HAP-1 (cell line): ENCODE data around the gene C1orf210.

Experiments used
- DNase-seq, 2 experiments: peaks; one replicate each; pipeline ENCODE4 v3.0.0-alpha.2; 2016 to 2020; ENCODE audit warnings: low spot score in 2 of 2
- H3K27me3 ChIP-seq: fragments of 250-450 bp; sonication (Bioruptor Pico); 2 replicates; pipeline ENCODE4 v1.5.1; 2020; ENCODE audit warnings: low read depth, mild to moderate bottlenecking, moderate library complexity
- H3K36me3 ChIP-seq: fragments of 250-450 bp; sonication (Bioruptor Pico); replicated peaks from 2 replicates; pipeline ENCODE4 v1.5.1; 2020; ENCODE audit warnings: mild to moderate bottlenecking
- H3K4me1 ChIP-seq: fragments of 250-450 bp; sonication (Bioruptor Pico); 2 replicates; pipeline ENCODE4 v1.5.1; 2020; ENCODE audit warnings: mild to moderate bottlenecking
- H3K4me3 ChIP-seq: fragments of 250-450 bp; sonication (Bioruptor Pico); 2 replicates; pipeline ENCODE4 v1.5.1; 2020; ENCODE audit warnings: mild to moderate bottlenecking, moderate library complexity
- H3K9me3 ChIP-seq: fragments of 250-450 bp; sonication (Bioruptor Pico); 2 replicates; pipeline ENCODE4 v1.5.1; 2020; ENCODE audit warnings: mild to moderate bottlenecking, moderate library complexity
- in situ Hi-C: fragments of 300-500 bp; cut with MboI; formaldehyde crosslinking; loops from 3 replicates; pipeline ENCODE4 v1.14.3; 2020; ENCODE audit warnings: low sequenced_read_pairs, inconsistent platforms, mixed read lengths

Gene C1orf210

DNA sequence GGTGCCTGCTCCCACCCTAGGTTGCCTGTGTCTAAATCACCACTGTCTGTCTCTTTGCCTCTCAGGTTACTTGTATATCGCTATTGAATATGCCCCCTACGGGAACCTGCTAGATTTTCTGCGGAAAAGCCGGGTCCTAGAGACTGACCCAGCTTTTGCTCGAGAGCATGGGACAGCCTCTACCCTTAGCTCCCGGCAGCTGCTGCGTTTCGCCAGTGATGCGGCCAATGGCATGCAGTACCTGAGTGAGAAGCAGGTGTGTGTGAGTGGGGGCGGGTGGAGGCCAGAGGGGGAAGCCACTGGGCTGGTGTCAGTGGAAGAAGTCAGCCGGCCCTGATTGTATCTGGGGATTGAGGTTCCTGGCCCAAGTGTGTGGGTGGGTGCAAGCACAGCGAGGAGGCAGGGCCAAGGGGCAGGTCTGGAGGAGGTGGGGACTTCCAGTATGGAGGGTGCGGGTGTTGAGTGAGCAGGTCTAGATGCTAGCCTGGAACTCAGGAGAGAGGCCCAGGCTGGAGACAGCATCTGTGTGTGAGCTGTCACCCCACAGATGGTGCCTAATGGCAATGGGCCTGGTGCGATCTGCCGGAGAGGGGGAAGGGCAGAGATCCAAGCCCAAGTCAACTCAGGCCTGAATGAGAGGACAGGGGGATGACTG lies 32.6 kb upstream of the C1orf210 start:
- Histone ChIP-seq H3K4me3 (no peak overlapping the region), H3K27me3 (no peaks in the 10 kb centered on the region), H3K4me1 (no peaks in the 10 kb centered on the region), H3K36me3 (no peaks in the 10 kb centered on the region), H3K9me3 (no peaks in the 10 kb centered on the region)
- DNase-seq = no peak
- in situ Hi-C loops = no loop called here

DNA sequence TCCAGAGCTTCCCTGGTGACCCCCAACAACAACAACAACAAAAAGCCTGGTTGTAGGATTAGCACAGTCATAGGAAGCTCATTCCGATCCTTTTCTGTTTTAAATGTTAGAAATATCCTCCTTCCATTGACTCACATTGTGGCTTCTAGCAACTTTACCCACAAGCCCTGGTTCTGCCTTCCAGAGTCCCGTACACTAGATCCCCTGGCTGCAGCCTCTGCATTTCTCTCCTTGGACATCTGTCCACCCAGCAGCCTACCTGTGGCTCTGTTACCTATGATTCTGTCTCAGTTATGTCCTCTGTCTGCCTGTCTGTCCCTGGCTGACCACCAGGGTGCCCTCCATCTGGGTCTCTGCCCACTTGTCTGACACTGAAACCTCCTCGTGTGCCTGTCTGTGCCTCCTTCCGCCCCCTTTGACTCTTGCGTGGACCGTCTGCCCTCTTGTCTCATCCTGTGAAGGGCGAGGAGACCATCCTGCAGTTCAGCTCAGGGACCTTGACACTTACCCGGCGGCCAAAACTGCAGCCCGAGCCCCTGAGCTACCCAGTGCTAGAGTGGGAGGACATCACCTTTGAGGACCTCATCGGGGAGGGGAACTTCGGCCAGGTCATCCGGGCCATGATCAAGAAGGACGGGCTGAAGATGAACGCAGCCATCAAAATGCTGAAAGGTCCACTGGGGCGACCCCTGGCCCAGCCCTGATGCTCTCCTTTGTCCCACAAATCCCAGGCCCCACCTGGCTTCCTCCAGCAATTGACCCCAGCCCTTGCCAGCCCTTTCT lies 31.5 kb upstream of the C1orf210 start:
- no peak for DNase-seq
- in situ Hi-C loops = no loop called here
- Histone ChIP-seq H3K4me3 (no peak overlapping the region), H3K9me3 (no peaks in the 10 kb centered on the region), H3K27me3 (no peaks in the 10 kb centered on the region), H3K4me1 (no peaks in the 10 kb centered on the region), H3K36me3 (no peaks in the 10 kb centered on the region)

DNA sequence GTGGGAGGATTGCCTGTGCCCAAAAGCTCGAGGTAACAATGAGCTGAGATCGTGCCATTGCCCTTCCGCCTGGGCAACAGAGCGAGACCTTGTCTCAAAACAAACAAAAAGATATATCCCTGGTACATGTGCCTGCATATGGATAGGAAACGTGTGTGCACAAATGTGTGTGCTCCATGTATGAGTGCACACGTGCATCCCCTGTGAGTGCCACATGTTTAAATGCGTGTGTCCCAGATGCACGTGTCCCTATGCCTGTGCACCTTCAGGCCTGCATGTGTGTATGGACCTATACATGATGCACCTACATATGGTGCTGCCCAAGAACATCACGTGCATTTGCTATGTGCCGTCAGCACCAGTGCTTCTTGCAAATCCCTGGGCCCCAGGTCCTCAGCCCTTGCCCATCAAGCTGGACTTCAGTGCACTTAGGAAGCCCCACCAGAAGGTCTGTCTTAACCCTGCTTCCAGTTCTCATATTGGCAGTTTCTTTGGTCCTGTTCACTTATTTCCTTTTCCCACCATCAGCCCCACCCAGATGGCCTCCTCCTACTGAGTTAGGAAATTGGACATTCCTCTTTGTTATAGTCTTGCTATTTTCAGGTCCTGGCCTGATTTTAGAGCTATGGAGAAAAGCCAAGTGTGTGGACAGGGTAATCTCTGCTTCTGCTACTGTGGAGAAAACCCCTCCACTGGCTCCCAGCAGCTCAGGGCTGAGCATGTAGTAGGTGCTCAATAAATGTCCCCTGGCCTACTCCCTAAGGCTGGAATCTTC lies 30.8 kb upstream of the C1orf210 start:
- H3K9me3 ChIP-seq = no peaks in the 10 kb centered on the region
- in situ Hi-C loops = no loop called here
- no peak for DNase-seq
- H3K4me1 ChIP-seq = no peaks in the 10 kb centered on the region
- H3K4me3 ChIP-seq = no peak overlapping the region
- H3K27me3 ChIP-seq = no peaks in the 10 kb centered on the region
- H3K36me3 ChIP-seq = no peaks in the 10 kb centered on the region

DNA sequence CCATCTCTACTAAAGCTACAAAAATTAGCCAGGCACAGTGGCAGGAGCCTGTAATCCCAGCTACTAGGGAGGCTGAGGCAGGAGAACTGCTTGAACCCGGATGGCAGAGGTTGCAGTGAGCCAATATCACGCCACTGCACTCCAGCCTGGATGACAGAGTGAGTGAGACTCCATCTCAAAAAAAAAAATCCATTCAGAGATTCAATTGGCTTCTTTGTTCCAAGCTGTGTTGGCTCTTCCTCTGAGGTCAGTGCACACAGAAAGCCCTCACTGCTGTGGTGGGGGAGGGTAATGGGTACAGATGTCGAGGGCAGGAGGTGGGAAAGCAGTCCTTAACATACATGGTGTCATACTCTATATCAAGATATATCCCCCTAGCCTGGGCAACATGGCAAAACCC lies 30.1 kb upstream of the C1orf210 start:
- Histone ChIP-seq H3K4me1 (no peaks in the 10 kb centered on the region), H3K4me3 (no peak overlapping the region), H3K27me3 (no peaks in the 10 kb centered on the region), H3K36me3 (no peaks in the 10 kb centered on the region), H3K9me3 (no peaks in the 10 kb centered on the region)
- no peak for DNase-seq
- in situ Hi-C loops = no loop called here

DNA sequence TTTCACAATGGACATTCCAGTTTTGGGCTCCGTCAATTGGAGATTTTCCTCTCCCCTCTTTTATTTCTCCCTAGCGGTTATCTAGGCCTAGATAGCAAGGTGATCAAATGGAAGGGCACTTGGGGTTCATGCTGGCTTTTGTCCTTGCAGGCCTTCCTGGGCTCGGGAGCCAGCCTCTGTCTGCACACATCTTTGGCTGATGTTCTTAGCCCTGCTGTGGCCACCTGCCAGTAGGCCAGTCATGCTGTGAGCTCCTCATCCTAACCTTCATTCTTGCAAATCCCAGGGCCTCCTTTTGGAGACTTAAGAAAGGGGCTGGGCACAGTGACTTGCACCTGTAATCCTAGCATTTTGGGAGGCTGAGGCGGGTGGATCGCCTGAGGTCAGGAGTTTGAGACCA lies 28.9 kb upstream of the C1orf210 start:
- Histone ChIP-seq H3K36me3 (no peaks in the 10 kb centered on the region), H3K9me3 (no peaks in the 10 kb centered on the region), H3K4me1 (no peaks in the 10 kb centered on the region), H3K27me3 (no peaks in the 10 kb centered on the region), H3K4me3 (no peak overlapping the region)
- no peak for DNase-seq
- in situ Hi-C loops = no loop called here

DNA sequence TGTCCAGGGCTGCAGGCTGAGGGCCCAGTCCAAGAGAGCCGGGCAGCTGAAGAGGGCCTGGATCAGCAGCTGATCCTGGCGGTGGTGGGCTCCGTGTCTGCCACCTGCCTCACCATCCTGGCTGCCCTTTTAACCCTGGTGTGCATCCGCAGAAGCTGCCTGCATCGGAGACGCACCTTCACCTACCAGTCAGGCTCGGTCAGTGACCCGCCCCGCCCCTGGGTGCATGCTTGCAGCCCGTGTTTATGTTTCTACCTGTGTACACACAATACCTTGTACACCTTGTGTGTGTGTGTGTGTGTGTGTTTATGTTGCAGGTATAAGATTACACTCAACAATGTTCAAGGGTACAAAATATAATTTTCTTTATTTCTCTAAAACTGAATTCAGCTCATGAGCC lies 28.4 kb upstream of the C1orf210 start:
- no peaks in the 10 kb centered on the region for H3K4me1 ChIP-seq
- no peaks in the 10 kb centered on the region for H3K27me3 ChIP-seq
- no peak overlapping the region for H3K4me3 ChIP-seq
- in situ Hi-C loops = no loop called here
- no peak for DNase-seq
- H3K9me3 ChIP-seq = no peaks in the 10 kb centered on the region
- no peaks in the 10 kb centered on the region for H3K36me3 ChIP-seq

DNA sequence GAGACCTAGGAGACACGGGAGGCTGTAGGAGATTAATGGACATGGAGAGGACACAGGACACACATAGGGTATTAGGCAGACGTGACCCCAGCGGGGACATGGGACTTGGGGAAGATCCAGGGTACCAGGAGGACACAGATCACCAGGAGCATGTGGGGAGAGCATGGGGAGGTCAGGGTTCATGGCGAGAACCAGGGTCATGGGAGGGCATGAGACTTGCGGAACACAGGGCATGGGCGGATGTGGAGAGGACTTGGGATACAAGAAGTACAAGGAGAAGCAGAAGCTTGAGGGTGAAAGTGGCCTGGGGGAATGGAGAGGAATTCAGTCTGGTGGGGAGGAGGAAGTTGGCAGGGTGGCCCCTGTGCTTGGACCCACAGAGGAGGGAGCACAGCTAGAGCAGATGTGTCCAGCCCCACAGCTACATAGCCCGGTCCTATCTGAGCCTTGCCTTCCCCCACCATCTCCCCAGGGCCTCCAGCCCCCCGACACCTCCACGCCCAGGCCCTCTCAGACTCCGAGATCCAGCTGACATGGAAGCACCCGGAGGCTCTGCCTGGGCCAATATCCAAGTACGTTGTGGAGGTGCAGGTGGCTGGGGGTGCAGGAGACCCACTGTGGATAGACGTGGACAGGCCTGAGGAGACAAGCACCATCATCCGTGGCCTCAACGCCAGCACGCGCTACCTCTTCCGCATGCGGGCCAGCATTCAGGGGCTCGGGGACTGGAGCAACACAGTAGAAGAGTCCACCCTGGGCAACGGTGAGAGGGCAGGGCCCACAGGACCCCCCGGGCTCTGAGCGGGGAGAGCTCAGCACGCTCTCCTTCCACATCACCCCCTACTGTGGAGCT lies 27.5 kb upstream of the C1orf210 start:
- Histone ChIP-seq H3K4me3 (no peak overlapping the region), H3K36me3 (no peaks in the 10 kb centered on the region), H3K27me3 (no peaks in the 10 kb centered on the region), H3K9me3 (no peaks in the 10 kb centered on the region), H3K4me1 (no peaks in the 10 kb centered on the region)
- no peak for DNase-seq
- in situ Hi-C loops = no loop called here

DNA sequence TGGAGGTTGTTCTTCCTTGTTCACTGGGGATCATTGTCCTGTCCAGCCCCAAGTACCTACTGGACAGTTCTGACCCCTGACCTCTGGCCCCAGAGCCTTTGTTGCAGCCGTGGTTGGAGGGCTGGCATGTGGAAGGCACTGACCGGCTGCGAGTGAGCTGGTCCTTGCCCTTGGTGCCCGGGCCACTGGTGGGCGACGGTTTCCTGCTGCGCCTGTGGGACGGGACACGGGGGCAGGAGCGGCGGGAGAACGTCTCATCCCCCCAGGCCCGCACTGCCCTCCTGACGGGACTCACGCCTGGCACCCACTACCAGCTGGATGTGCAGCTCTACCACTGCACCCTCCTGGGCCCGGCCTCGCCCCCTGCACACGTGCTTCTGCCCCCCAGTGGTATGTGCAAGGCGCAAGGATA lies 26.8 kb upstream of the C1orf210 start:
- H3K4me3 ChIP-seq = no peak overlapping the region
- no peaks in the 10 kb centered on the region for H3K9me3 ChIP-seq
- no peaks in the 10 kb centered on the region for H3K36me3 ChIP-seq
- no peaks in the 10 kb centered on the region for H3K27me3 ChIP-seq
- no peak for DNase-seq
- H3K4me1 ChIP-seq = no peaks in the 10 kb centered on the region
- in situ Hi-C loops = no loop called here

DNA sequence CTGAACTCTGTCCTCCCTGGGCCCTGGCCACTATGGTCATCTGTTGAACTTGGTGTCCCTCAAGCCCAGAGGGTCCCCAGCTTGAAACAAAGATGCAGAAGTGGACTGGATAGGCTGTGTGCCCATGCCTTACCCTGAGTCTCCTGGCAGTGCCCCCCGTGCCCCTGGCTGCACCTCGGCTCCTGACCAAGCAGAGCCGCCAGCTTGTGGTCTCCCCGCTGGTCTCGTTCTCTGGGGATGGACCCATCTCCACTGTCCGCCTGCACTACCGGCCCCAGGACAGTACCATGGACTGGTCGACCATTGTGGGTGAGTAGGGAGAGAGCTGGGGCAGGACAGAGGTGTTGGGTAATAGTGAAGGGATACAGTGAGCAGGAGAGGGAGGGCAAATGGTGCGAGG lies 26.1 kb upstream of the C1orf210 start:
- in situ Hi-C loops = no loop called here
- Histone ChIP-seq H3K4me3 (no peak overlapping the region), H3K4me1 (no peaks in the 10 kb centered on the region), H3K9me3 (no peaks in the 10 kb centered on the region), H3K36me3 (no peaks in the 10 kb centered on the region), H3K27me3 (no peaks in the 10 kb centered on the region)
- DNase-seq = no peak

DNA sequence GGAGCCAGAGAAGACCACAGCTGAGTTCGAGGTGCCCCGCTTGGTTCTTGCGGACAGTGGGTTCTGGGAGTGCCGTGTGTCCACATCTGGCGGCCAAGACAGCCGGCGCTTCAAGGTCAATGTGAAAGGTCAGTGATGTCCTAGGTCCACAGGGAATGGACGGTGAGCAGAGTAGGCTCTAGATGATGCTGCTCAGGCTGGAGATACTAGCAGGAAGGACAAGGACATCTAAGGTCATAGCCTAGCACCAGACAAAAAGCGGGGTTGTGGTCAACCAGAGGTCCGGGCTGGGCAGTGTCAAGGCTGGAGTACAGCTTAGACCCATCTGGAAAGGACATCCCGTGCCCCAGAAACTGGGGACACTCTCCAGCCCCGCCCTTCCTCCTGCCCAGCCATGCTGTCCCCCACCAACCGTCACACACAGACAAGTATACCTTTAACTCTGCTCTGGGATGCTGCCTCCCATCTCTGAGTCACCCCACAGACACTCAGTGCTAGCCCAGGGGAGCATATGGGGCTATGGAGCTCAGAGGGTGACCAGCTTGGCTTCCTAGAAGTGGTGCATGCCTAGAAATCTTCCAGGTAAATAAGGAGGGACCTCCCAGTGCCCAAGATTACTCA lies 24.1 kb upstream of the C1orf210 start:
- no peak for DNase-seq

DNA sequence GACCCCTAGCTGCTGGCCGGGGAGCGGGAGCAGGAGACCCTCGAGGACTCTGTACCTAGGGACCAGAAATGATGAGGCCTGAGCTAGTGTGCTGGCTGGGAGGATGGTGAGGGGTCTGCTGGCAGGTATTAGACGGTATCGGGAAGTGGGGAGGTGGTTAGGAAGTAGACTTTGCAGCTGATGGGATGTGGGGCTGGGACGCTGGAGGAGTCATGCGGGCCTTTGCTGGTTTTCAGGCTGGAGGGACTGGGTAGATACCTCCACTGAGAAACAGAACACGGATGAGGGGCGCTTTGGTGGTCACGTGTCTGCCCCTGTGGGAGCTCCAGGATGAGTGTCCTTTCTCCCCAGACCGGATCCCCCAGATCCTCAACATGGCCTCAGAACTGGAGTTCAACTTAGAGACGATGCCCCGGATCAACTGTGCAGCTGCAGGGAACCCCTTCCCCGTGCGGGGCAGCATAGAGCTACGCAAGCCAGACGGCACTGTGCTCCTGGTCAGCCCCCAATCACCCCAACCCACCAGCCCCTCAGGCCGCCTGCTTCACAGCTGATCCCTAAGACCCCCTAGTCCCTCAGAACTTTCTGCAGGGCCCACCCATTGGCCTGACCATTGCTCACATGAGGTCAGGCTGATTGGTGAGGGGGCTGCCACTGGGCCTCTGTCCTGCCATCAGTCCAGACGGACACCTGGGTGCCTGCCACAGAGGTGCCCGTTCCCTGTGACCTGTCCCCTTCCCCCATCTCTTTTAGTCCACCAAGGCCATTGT lies 23.4 kb upstream of the C1orf210 start:
- no peak overlapping the region for H3K4me3 ChIP-seq
- H3K27me3 ChIP-seq = no peaks in the 10 kb centered on the region
- H3K9me3 ChIP-seq = no peaks in the 10 kb centered on the region
- DNase-seq = no peak
- no peaks in the 10 kb centered on the region for H3K36me3 ChIP-seq
- no peaks in the 10 kb centered on the region for H3K4me1 ChIP-seq
- in situ Hi-C loops = no loop called here

More for the DNA sequence above, 24.1 kb upstream of the C1orf210 start:
- Histone ChIP-seq H3K4me3 (no peak overlapping the region), H3K4me1 (no peaks in the 10 kb centered on the region), H3K36me3 (no peaks in the 10 kb centered on the region), H3K9me3 (no peaks in the 10 kb centered on the region), H3K27me3 (no peaks in the 10 kb centered on the region)
- in situ Hi-C loops = no loop called here

DNA sequence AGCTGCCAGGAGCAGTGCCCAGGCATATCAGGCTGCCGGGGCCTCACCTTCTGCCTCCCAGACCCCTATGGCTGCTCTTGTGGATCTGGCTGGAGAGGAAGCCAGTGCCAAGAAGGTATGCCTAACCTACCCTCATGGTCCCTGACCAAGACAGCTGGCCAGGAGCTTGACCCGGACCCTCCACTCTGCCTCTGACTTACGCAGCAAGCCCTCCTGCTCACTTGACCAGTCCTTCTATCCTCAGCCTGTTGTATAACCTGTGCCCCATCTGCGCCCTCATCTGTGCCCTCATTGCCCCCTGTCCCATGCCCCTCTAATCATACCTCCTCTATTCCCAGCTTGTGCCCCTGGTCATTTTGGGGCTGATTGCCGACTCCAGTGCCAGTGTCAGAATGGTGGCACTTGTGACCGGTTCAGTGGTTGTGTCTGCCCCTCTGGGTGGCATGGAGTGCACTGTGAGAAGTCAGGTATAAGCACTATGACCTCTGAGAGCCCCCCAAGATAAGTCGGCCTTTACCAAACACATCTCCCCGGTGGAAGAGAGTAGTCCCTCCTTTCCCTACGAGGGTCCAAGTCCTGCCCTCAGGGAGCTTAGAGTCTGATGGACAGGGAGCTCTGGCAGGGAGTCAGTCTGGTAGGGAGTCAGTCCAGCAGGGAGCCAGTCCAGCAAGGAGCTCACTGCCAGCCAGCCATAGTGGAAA lies 22.2 kb upstream of the C1orf210 start:
- Histone ChIP-seq H3K27me3 (no peaks in the 10 kb centered on the region), H3K36me3 (no peaks in the 10 kb centered on the region), H3K4me1 (no peaks in the 10 kb centered on the region), H3K4me3 (no peak overlapping the region), H3K9me3 (no peaks in the 10 kb centered on the region)
- no peak for DNase-seq
- in situ Hi-C loops = no loop called here
